Testis (tissue), 3 donors: Measurements from ENCODE around the gene NRXN3. TPM values are rescaled to one million over a fixed set of nuclear protein-coding genes. Genes with fewer than 3 reads are reported as not detected.

ENCODE experiments used
- DNase-seq: peaks from one replicate; pipeline ENCODE4 v3.0.0-alpha.2; 2019
- H3K27ac ChIP-seq, 2 donors: fragments of 200-600 bp; sonication (generic); one replicate each; pipeline ENCODE4 v1.5.1; 2019
- H3K27me3 ChIP-seq: fragments of 200-600 bp; sonication (generic); one replicate; pipeline ENCODE4 v1.5.1; 2019
- H3K36me3 ChIP-seq: fragments of 200-600 bp; sonication (generic); one replicate; pipeline ENCODE4 v1.5.1; 2017; ENCODE audit warnings: low read depth; ENCODE audit errors: missing control alignments
- H3K4me1 ChIP-seq: fragments of 200-600 bp; sonication (generic); one replicate; pipeline ENCODE4 v1.5.1; 2019
- H3K4me3 ChIP-seq, 2 donors: fragments of 200-600 bp; sonication (generic); one replicate each; pipeline ENCODE4 v1.5.1; 2017 to 2019
- H3K9me3 ChIP-seq: fragments of 200-600 bp; sonication (generic); one replicate; pipeline ENCODE4 v1.5.1; 2017
- POLR2A ChIP-seq: fragments of 450-650 bp; IDR thresholded peaks from one replicate; pipeline ENCODE4 v1.6.1; 2017; ENCODE audit warnings: antibody characterized with exemption, mild to moderate bottlenecking, moderate library complexity
- WGBS, 2 donors: methylation state at CpG; one replicate each; pipeline ENCODE4 v1.1.5; 2018; 5-methylcytosine and 5-hydroxymethylcytosine counted together
- intact Hi-C: fragments of 100-400 bp; cut with DNase I; formaldehyde crosslinking; loops from one replicate; pipeline ENCODE4 v1.15.1; 2023; ENCODE audit warnings: low total_unique reads
- polyA plus RNA-seq: library from polyadenylated mRNA; stranded (reverse); fragments of 350-450 nt; fragmentation: Illumina TruSeq; extraction: RNeasy Lipid Tissue Mini Kit (QIAGEN cat#74804); gene quantifications from one replicate; pipeline ENCODE4 v1.2.3, GENCODE V29; 2014; ENCODE audit warnings: low read depth, low replicate concordance; ENCODE audit not compliant: insufficient read depth
- total RNA-seq, 2 donors: library from RNA; depleted of rRNA; stranded (reverse); fragments of >200 nt; gene quantifications; one replicate each; pipeline ENCODE4 v1.2.3, GENCODE V29; 2016
- TF ChIP-seq, protein P1 (sequence below), 3 experiments: fragments of 450-650 bp in 2 of 3; fragments of 200-600 bp in 1 of 3; sonication (generic) in 1 of 3; IDR thresholded peaks; one replicate each; pipeline ENCODE4 v1.5.1; 2016 to 2019; ENCODE audit warnings: antibody characterized with exemption in 3 of 3, mild to moderate bottlenecking in 2 of 3, moderate library complexity in 1 of 3

Gene NRXN3
- total and polyA plus RNA-seq, 3 donors from 2014 or later, result 3.5 to 8.0 (median 3.9) TPM

DNA sequence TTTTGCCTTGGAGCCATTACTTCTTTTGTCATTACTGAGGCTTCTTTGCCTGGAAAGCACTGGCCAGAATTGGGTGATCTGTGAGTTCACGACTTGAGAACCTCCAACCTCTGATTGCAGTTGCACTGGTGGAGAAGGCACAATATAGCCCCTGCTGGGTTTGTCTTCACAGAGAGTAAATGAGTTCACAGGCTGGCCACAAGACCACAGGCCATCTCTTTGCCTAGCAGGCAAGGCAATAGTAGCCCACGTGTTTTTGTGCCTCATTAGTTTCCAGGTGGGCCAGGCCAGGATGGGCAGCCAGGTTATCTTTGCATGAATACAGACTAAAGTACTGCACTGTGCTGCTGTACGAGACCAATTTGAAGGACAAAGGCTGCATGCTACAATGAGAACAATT lies 468.8 kb downstream of the NRXN3 start:
- no peaks in the 10 kb centered on the region for H3K9me3 ChIP-seq
- TF ChIP-seq, protein P1, sequence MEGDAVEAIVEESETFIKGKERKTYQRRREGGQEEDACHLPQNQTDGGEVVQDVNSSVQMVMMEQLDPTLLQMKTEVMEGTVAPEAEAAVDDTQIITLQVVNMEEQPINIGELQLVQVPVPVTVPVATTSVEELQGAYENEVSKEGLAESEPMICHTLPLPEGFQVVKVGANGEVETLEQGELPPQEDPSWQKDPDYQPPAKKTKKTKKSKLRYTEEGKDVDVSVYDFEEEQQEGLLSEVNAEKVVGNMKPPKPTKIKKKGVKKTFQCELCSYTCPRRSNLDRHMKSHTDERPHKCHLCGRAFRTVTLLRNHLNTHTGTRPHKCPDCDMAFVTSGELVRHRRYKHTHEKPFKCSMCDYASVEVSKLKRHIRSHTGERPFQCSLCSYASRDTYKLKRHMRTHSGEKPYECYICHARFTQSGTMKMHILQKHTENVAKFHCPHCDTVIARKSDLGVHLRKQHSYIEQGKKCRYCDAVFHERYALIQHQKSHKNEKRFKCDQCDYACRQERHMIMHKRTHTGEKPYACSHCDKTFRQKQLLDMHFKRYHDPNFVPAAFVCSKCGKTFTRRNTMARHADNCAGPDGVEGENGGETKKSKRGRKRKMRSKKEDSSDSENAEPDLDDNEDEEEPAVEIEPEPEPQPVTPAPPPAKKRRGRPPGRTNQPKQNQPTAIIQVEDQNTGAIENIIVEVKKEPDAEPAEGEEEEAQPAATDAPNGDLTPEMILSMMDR (IDR thresholded peaks at IDR 0.05), result no peak
- TF ChIP-seq POLR2A, result no peak
- 63 to 74% methylated on average over 3 of the region's 3 CpGs for WGBS, 2 donors

GRCh38 chr14:78644824-78645559 lies 474.8 kb downstream of the NRXN3 start:
- intact Hi-C loops, result no loop called here
- WGBS, 2 donors, result 59 to 65% methylated on average over 22 of the region's 22 CpGs
- Histone ChIP-seq H3K4me1 (no peaks in the 10 kb centered on the region), H3K27ac (no peak overlapping the region), H3K9me3 (no peaks in the 10 kb centered on the region), H3K27me3 (no peaks in the 10 kb centered on the region), H3K4me3 (no peak overlapping the region), H3K36me3 (no peaks in the 10 kb centered on the region)
- DNase-seq, result no peak
- no peak for TF ChIP-seq POLR2A
- TF ChIP-seq, protein P1 (IDR thresholded peaks at IDR 0.05), result no peak

More for the DNA sequence above, 468.8 kb downstream of the NRXN3 start:
- DNase-seq, result no peak
- Histone ChIP-seq H3K4me1 (no peaks in the 10 kb centered on the region), H3K4me3 (no peak overlapping the region), H3K36me3 (no peaks in the 10 kb centered on the region), H3K27ac (no peak overlapping the region), H3K27me3 (no peaks in the 10 kb centered on the region)
- intact Hi-C loops, result no loop called here

DNA sequence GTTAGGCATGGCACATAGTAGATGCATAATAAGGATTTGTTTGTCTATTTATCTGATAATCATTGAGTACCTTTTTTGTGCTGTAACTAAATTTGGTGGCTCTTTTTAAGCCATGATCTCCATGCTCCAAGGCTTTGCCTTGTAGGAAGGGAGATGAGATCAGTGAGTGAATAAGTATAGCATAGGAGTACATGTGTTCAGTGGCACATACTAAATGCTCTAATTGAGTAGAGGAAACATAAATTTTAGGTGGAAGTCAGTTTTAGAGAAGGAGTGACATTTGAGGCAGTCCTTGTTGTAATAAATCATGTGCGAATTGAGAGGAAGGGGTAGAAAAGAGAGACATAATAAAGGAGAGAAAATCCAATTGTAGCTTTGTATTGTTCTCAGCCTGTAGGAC lies 482.6 kb downstream of the NRXN3 start:
- Histone ChIP-seq H3K36me3 (no peaks in the 10 kb centered on the region), H3K27ac (no peak overlapping the region), H3K4me1 (no peaks in the 10 kb centered on the region), H3K4me3 (no peak overlapping the region), H3K9me3 (no peaks in the 10 kb centered on the region), H3K27me3 (no peaks in the 10 kb centered on the region)
- TF ChIP-seq, protein P1 (IDR thresholded peaks at IDR 0.05), result no peak
- no peak for TF ChIP-seq POLR2A
- no peak for DNase-seq
- intact Hi-C loops, result no loop called here
- 89 to 98% methylated on average over 1 of the region's 1 CpG for WGBS, 2 donors

DNA sequence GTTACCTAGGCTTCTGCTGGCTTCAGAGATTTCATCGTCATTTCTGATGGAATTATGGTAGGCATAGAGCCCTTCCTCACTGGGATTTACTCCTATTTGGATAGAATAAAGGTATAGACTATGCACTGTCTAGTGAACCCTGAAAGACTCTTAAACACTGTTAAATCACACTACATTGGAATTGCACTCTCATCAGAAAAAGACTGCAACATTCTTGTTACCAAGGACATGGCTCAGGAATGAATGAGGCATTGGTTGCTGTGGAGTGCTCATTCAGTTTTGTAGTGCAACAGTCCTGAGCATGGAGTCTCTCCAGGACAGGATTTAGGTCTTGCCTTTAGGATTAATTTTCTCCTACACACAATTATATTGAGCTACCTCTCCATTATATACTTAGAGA lies 483.0 kb downstream of the NRXN3 start:
- Histone ChIP-seq H3K4me1 (no peaks in the 10 kb centered on the region), H3K27ac (no peak overlapping the region), H3K36me3 (no peaks in the 10 kb centered on the region), H3K4me3 (no peak overlapping the region), H3K9me3 (no peaks in the 10 kb centered on the region), H3K27me3 (no peaks in the 10 kb centered on the region)
- DNase-seq, result no peak
- 54 to 93% methylated on average over 1 of the region's 1 CpG for WGBS, 2 donors
- TF ChIP-seq, protein P1 (IDR thresholded peaks at IDR 0.05), result no peak
- TF ChIP-seq POLR2A, result no peak
- intact Hi-C loops, result no loop called here

DNA sequence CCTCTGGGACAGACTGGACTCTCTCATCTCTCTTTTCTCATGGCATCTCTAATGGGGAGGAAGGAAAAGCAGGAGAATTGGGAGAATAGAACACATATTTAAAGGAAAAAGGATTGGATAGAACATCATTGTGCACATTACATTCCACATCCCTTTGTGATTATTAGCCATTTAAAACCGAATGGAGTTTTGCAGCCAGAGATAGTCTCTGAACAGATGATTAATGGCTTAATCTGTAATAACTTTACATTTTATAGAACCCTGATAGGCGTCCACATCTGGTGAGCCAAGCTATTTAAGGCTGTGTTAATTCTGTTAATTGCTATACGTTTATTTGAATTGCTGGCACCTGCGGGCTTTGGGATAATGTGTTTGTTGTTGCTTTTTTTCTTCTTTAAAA lies 487.3 kb downstream of the NRXN3 start:
- intact Hi-C loops, result no loop called here
- H3K4me1 ChIP-seq, result no peaks in the 10 kb centered on the region
- TF ChIP-seq POLR2A, result no peak
- TF ChIP-seq, protein P1 (IDR thresholded peaks at IDR 0.05), result no peak
- 77 to 82% methylated on average over 4 of the region's 4 CpGs for WGBS, 2 donors
- H3K27me3 ChIP-seq, result no peaks in the 10 kb centered on the region
- H3K4me3 ChIP-seq, result no peak overlapping the region
- H3K27ac ChIP-seq, result no peak overlapping the region
- DNase-seq, result no peak
- H3K9me3 ChIP-seq, result no peaks in the 10 kb centered on the region
- H3K36me3 ChIP-seq, result no peaks in the 10 kb centered on the region
